IPS-NIHi7 (cell line): ENCODE results near the gene APBB2.
"Not testable (repeated sequence)": the region's sequence is repeated elsewhere in the genome, so short reads cannot be mapped to it uniquely, and the experiment has no call there.

ENCODE experiments used
- DNase-seq: peaks from one replicate; pipeline ENCODE4 v3.0.0; 2012; ENCODE audit warnings: mixed read lengths; ENCODE audit errors: extremely low spot score

The APBB2 gene

DNA sequence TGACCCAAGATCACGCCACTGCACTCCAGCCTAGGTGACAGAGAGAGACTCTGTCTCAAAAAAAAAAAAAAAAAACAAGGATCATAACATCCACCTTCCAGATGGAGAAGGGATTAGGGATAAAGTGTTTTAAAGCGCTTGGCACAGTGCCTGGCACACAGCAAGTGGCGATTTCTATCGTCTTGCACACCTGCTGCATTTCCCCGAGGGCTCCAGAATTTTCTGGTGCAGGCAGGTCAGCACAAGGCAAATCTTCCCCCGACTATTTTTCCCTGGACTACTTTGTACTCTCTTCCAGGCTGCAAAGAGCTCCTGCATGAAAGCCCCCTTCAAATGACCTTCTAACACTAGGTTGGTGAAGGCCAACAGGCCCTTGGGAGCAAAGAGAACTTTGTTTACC, 57.3 kb downstream of the APBB2 start:
- DNase-seq: no peak

DNA sequence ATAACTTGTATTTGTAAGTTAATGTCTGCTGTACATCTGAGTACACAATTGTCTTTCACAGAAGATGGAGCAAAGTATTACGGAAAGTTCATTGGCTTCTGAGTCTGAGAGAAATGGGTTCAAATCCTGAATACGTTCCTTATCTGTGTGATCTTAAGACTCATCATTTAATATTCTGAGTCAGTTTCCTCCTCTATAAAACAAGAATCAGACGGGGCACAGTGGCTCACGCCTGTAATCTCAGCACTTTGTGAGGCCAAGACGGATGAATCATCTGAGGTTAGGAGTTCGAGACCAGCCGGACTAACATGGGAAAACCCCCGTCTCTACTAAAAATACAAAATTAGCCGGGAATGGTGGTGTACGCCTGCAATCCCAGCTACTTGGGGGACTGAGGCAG, 57.8 kb downstream of the APBB2 start:
- no peak for DNase-seq

- DNase-seq: no peak
These were observed 59.0 kb downstream of the APBB2 start for GRCh38 chr4:41155194-41155830.

DNA sequence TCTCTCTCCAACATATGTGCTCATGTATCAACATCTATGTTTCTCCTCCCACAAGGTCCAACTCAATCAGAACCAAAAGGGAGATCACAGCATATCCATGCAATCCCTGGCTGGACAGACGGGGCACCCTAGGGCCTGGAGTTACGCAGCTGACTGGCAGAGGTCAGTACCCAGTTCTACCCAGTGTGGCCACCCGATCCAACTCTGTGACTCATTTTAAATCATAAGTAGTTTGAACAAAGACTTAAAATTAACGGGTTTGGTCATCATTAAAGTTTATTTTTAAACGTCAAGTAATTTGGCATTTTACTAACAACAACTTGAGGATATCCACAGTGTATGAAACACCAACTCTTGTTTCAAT, 59.5 kb downstream of the APBB2 start:
- no peak for DNase-seq

GRCh38 chr4:41154010-41154813, 60.1 kb downstream of the APBB2 start:
- DNase-seq: no peak

GRCh38 chr4:41150401-41150800, 63.9 kb downstream of the APBB2 start:
- no peak for DNase-seq

- DNase-seq: not testable (repeated sequence)
These were observed 64.8 kb downstream of the APBB2 start for GRCh38 chr4:41149568-41149967.

DNA sequence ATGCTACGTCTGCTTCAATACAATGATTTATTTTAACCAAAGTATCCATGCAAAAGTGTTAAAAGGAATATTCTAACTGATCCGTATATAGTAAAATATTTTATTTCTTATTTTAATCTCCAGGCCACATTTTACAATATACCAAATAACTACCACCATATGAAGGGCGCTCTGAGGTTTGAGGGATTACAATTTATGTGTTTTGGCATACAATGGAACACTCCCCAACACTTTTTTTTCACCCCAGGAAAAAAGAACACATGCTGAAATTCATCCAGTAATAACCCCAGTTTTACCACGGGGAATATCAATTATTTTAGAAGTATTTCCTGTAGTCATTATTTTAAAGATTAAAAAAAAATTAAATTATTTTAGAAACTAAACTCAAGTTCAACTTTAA, 65.4 kb downstream of the APBB2 start:
- no peak for DNase-seq

DNA sequence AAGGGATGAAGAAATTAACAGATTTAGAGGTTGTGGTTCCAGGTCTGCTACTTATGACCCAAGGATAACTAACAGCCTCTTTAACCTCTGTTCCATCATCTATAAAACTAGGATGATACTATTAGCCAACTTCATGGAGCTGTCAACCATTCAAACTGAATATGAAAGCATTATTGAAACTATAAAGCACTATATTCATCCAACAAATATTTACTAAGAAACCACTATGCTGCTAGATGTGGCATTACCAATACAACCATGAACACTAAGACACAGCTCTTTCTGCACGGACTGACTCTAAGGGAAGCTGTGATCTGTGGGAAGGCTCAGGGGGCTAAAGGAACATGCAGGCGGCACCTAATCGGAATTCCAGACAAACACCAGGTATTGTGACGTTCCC, 66.0 kb downstream of the APBB2 start:
- no peak for DNase-seq

DNA sequence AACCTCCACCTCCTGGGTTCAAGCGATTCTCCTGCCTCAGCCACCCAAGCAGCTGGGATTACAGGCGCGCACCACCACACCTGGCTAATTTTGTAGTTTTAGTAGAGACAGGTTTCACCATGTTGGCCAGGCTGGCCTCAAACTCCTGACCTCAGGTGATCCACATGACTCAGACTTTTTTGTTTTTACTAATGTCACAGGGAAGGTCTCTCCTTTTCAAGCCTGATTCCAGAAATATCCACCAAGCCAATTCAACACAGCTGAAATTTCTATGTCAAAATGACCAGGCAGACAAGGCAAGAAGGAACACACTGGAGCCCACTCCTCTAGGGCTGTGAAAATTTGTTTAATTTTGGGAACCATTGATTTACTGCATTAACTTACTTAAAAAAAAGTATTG, 66.8 kb downstream of the APBB2 start:
- not testable (repeated sequence) for DNase-seq

DNA sequence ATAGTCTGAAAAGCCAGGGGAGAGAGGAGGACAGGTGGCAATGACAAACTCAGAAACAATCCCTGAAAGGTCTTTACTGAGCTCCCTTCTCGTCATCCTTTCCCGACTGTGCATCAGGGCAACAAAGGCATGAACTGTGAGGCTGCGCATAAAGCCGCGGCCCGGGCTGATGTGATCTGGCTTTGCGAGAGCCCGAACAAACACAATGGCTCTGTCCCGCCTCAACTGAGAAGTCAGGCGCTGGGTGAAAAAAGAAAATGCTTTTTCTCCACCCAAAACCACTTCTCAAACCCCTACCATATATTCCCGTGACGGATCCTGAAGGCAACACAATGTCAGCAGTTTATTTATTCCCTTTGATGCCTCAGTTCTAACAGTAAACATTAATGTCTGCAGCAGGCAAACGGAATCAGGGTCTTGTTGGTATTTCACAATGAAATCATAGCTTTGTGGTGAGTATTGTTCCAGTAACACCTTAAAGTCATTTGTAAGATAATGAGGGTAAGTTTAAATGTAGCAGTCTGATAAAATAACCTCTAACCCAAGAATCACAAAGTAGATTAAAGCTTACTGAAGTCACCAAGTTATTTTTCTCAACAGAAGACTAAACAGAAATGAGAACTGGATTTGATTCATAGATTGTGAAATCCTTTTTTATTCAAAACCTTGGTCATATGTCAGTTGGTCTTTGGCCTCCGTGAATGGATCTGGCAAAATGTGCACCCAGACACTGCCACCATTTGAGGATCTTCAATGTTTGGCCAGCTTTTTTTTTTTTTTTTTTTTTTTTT, 67.4 kb downstream of the APBB2 start:
- DNase-seq: no peak

DNA sequence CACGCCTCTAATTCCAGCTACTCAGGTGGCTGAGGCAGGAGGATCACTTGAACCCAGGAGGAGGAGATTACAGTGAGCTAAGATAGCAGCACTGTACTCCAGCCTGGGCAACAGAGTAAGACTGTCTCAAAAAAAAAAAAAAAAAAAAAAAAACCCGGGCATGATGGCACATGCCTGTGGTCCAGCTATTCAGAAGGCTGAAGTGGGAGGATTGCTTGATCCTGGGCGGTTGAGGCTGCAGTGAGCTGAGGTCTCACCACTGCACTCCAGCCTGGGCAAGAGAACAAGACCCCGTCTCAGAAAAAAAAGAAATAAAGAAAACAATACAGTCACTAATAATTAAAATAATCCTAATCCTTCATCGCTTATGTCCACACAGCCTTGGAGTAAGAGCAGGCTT, 68.1 kb downstream of the APBB2 start:
- DNase-seq: no peak

- no peak for DNase-seq
These were observed 68.7 kb downstream of the APBB2 start for GRCh38 chr4:41145571-41146078.

DNA sequence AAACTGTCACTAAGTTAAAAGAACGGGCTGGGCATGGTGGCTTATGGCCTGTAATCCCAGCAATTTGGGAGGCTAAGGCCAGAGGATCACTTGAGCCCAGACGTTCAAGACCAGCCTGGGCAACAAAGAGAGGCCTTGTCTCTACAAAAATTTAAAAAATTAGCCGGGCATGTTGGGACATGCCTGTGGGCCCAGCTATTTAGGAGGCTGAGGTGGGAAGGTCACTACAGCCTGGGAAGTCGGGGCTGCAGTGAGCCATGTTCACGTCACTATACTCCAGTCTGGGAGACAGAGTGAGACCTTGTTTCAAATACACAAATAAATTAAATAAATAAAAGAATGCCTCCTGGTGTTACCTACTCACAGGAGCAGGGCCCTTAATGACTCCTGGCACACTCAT, 69.5 kb downstream of the APBB2 start:
- DNase-seq: no peak

GRCh38 chr4:41144040-41144379, 70.3 kb downstream of the APBB2 start:
- DNase-seq: no peak

DNA sequence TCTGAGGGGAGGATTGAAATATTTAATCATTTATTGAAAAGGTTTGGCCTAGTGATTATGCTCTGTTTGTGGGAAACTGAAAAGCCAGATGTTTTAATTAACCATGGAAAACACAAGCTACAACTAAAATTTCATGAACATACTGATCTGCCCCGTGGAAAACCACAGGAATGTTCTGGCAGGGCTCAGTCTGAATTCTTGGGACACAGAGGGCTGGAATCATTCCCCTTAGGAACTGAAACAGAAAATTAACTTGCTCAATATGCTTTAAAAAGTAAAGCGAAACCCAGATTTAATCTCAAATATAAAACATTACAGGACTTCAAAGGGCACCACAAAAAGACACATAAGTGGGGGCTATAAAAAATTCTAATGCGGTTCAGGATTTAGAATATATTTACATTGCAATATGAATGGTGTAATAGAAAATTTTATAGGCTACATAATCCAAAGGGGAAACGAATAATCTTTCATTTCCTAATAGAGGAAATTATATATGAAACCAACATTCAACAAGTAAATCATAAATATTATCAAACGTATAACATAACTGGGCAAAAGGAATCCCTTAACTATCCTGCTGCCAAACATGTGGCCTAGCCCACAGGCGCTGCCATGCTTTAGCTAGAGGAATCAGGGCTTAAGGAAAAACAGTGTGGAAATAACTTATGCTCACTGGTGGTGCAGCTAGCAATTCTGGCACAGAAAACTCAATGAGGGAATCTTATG, 70.9 kb downstream of the APBB2 start:
- DNase-seq: no peak

DNA sequence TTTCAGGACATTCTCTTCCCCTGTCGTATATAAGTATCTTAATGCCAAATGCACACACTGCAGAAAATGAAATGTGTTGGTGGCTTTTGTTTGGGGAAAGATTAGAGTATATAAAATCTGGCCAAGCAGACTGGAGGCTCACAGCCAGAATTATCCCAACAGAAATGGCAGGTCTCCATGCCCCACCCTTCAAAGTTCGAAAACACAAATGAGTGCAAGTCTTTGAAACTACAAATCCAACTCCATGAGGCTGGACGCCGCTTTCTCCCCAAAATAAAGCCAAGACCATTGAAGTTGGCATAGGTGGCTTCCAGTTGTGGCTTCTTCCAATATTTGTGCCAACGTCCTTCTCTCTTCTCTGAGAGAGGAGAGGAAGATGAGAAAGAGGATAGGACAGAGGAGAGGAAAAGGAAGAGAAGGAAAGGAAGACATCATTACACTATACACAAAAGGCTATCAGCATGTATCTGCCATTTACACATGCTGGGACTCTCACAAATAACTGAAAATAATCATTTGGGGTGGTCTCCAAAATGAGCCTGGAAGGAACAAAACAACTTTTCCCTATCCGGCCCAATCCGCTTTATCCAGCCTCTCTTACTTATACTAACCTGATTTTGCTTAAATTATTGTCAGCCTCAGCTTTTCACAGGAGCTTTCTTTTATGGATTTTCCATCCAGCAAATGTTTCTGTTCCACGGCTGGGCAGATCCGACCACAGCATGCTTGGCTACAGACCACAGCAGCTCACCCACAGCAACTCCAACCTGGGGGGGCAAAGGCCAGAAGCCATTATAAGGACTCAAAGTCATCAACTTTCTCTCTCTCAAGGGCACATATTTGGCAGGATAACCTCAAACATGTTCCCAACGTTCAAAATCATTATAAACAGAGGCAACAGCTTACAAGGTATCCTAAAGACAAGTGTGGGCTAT, 71.7 kb downstream of the APBB2 start:
- no peak for DNase-seq

- no peak for DNase-seq
These were observed 72.4 kb downstream of the APBB2 start for GRCh38 chr4:41141900-41142299.

GRCh38 chr4:41140410-41140809, 73.9 kb downstream of the APBB2 start:
- no peak for DNase-seq

- no peak for DNase-seq
These were observed 76.5 kb downstream of the APBB2 start for GRCh38 chr4:41137879-41138278.

DNA sequence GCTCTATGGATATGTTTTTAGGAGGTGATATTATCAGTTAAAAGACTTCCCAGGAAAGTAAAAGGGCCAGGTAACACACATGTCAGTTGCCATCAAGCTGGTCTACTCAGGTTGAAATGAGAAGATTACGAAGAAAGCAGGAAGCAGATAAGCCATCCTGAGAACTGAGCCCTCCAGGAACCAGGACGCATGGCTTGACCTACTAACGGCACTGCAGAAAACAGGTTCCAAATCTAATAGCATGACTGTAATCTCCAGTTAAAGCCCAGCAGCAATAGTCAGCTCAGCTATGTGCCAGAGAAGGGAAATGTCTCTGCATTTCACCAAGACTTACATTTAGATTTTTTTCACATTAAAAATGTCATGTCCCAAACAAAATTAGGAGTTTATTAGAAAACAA, 77.9 kb downstream of the APBB2 start:
- DNase-seq: no peak
